ENCODE results near the gene PAWR.
"Not testable (repeated sequence)": the region's sequence is repeated elsewhere in the genome, so short reads cannot be mapped to it uniquely, and the experiment has no call there.

PAWR gene

DNA sequence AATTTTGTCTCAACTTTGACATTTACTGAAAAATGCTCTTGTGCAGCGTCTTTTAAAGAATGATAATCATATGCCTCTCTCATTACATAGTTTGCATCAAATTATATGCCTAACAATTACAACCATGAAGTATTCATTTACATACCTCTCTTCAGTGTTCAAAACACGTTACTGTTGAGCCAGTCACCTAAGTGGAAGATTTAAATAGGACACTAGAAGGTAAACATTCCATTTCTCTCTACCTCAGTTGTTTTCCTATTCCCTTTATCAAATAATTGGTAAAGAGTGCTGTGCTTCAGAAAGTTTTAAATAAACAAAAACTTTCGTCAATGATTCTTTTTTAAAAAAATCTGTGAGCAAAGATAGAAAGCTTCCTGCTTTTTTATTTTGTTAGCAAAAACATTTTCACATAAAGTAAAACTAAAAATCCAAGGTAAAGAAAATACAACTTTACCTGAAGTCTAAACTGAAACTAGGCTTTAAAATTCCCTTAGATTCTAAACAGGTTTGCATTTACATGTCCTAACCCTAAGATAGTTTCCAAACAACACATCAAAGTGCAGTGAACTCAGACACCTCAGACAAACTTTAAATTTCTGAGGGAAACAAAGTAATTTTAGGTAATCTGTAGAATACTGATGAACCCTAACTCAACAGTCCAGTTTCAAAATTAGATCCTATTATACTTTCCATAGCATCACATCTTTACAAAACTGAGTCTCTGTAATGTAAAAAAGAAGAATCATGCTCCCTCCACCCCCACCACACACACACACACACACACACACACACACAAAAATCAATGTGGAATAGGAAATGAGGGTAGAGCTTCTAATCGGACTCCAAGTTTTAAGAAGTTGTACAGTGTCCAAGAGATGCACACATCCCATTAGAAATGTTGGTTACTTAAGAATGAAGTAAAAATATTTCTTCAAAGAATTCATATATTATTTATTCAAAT, 46.2 kb downstream of the PAWR start:
- no peak for DNase-seq

DNA sequence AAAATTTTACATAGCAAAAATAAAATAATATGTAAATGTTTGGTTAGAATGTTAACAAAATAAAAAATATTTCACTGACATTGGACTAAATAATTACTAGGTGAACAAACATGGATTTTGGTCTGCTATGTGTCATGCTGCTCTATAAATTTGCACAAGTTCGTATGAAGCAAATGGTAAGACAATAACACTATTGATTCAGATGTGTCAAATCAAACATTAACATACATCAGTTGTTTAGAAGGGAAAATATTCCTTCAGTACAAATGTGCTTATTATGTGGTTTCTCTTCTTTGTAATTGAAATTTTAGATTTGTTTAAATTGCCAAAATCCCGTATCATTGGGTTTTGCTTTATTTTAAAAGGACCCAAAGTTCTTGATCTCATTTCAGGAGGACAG, 46.9 kb downstream of the PAWR start:
- DNase-seq: no peak

DNA sequence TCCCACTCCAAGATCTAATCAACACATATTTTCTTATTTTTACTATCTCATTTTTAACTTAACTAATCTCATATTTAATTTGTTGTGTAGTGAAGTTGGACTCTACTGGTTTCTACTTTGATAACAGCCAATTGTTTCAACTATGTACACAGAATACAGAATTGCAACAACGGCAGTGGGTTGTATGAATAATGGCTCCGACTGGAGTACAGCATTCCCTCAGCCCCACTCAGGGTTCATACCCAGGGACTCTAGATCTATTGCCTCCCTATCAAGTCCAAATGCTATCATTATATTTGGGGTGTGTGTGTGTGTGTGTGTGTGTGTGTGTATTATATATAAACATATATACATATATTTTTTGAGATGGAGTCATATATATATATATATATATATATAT, 52.3 kb downstream of the PAWR start:
- DNase-seq: no peak

DNA sequence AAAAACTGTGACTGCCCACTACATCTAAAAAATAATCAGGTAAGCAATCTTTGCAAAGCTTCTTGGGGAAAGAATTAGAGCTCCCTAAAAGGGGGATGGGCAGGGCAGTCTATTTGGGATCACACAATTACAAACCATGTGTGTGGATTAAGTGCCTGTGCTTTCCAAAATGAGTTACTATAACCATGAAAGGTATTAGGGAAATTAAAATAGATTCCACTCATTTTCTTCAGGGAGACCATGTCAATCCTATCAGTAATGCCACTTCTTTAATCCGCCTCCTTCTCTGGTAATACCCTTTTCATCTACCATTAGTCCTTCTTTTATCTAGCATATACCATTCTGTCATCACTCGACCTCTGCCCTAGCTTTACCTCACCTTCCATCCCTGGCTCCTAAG, 53.7 kb downstream of the PAWR start:
- DNase-seq: no peak

DNA sequence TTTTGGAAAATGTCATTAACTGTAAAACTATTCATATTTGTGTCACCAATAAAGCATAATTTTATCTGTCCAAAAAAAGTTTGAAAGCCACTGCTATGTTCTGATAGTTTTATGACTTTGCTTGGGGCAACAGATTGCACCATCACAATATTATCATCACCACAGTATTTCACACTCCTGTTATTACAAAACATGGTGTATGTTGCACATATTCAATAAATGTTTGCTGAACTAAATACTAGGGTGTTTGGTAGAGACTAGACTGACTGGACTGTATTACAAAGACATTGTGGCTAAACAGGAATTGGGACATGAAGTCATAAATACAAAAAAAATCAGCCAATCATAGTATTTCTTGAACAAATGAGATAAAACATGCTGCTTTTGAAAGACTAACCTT, 55.1 kb downstream of the PAWR start:
- no peak for DNase-seq

DNA sequence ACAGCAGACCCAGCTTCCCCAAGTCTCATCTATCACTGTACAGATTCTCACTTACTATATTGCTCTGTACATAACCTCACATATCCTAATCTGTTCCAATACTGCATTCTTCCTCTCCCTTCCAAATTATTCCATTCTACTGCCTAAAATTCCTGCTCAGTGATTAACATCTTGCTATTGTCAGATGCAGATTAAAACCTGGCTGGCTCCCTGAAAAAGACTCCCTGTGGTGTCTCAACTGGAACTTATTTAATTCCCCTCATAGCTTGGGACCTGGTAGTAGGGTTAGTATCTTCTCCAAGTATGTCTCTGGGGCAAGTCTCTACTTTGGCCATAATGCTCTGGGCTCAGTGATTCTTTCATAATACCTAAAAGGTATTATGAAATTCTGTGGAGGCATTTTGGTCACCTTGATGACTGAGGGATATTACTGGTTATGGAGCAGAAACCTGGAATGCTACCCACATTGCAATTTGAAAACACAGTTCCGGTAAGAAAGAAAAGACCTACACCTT, 55.8 kb downstream of the PAWR start:
- no peak for DNase-seq

DNA sequence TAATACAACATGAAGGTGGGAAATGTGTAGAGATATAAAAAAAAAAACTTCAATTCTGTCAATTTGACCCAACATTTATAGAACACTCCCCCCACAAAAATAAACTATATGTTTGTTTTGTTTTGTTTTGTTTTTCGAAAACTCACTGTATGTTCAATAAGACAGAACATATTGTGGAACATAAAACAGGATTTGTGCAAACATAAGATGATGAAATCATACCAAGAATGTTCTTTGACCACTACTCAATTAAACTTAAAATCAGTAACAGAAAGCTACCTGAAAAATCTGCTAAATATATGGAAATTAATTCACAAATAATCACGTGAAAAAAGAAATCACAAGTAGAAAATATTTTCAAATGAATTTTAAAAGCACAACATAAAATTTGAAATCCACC, 61.2 kb downstream of the PAWR start:
- no peak for DNase-seq

DNA sequence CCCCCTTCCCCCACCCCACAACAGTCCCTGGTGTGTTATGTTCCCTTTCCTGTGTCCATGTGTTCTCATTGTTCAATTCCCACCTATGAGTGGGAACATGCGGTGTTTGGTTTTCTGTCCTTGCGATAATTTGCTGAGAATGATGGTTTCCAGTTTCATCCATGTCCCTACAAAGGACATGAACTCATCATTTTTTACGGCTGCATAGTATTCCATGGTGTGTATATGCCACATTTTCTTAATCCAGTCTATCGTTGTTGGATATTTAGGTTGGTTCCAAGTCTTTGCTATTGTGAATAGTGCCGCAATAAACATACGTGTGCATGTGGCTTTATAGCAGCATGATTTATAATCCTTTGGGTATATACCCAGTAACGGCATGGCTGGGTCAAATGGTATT, 64.0 kb downstream of the PAWR start:
- DNase-seq: not testable (repeated sequence)

DNA sequence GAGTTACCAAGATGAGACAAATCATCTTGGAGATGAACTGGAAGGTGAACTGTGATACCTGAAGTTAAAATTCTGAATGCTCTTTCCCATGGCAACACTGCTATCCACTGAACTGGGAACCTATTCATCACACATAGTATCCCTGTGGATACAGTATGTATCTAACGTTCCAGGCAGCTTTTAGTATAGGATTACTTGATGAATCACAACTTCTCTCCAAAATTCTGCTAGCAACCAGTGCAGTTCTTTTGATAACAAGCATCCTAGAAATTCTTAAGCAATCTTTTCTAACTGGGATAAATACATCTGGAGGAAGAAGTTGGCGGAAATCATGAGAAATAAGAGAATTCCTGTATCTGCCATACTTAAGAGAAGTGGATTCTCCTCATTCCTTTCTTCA, 66.4 kb downstream of the PAWR start:
- DNase-seq: no peak

DNA sequence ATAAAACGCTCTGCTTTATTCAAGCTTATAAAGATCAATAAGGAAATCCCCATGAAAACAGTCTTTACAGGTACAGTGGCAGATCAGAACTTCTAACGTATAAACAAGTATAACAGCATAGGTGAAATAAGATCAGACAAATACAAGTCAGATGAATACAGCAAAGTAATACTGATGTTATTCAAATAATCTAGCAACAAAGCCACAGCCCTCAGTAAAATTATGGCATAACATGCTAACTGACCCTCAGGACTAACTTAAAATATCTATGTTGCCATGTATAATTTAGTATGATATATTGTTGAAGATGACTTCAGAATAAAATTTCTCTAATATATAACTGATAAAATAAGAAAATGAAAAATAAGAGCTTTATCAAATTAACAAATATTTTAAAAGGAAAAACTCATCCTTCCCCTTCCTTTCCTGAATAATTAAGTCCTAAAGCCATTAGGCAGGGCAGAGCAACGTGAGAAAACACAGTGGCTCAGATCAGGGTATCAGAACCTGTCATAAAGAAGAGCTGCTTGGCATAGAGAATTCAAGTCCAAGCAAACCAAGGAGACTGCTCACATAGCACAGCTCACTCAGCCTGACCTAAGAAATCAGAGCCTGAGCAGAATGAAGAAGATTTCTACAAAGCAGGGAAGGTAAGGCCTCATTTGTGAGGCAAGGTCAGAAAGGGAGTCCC, 70.7 kb downstream of the PAWR start:
- no peak for DNase-seq

DNA sequence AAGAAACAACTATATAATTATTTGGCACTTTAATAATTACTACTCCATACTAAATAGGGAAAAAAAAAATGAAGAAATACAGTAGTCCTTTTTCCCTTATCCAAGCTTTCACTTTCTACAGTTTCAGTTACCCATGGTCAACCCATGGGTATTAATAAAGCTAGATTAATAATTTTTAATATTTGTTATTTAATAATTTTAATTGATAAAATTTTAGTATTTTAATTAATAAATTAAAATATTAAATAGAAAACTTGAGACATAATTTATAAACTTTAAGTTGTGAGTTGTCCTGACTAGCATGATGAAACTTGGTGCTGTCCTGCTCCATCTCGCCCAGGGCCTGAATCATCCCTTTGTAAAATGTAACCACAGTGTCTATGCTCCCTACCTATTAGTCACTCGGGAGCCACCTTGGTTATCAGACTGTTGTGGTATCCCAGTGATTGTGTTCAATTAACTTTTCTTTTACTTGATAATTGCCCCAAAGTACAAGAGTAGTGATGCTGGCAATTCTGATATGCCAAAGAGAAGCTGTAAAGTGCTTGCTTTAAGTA, 71.8 kb downstream of the PAWR start:
- DNase-seq: no peak

DNA sequence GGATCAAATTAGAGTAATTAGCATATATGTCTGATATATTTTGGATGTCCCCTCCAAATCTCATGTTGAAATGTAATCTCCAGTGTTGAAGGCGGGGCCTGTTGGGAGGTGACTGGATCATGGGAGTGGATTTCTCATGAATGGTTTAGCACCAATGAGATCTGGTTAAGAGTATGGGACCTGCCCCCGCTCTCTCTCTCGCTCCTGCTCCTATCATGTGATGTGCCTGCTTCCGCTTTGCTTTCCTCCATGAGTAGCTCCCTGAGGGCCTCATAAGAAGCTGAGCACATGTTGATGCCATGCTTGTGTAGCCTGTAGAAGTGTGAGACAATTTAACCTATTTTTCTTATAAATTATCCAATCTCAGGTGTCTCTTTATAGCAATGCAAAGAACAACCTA, 73.1 kb downstream of the PAWR start:
- no peak for DNase-seq

DNA sequence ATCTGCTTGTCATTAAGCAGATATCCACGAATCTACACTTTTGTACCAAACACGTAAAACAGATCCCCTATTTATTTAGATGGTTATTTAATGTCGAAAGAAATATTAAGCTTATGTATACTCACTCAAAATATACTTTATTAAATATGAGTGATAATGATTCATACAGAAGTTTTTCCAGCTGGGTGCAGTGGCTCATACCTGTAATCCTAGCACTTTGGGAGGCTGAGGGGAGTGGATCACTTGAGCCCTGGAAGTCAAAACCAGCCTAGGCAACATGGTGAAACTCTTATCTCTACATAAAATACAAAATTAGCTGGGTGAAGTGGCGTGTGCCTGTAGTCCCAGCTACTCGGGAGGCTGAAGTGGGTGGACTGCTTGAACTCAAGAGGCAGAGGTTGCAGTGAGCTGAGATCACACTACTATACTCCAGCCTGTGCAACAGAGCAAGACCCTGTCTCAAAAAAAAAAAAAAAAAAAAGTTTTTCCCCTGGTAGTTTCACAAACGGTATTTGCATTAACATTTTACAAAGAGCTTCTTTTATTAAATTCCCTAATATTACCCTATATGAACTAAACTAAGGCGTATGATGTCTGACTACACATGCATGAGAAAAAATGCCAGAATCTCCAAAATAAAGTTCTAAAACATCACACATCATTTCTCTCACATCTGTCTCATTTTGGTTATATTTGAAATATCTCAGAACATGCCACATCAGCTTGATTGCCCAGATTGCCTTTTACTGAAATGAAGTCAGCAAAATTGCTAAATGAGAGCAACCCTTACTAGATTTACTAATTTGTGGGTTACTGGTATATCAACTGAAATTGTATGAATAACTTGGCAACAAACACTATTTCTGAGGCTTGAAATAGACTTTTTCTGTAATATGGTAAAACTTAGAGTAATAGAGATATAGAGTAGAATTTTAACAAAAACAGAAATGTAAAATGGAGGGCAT, 74.9 kb downstream of the PAWR start:
- DNase-seq: no peak

DNA sequence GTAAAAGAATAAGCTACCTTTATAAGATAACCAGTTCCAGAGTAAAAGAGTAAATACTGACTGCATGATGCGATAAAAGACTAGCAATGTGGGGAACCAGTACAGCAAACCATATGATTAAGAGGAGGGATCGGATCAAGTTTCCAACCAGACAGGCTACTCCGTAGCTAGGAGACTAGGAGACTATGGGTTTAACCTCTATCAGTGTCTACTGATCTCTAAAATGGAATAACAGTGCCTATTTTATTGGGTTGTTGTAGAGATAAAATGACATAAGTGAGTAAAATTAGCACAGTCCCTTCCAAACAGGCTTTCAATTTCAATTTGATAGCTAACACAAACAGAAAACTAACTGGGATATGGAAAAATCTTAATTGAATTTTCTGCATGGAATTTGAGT, 76.0 kb downstream of the PAWR start:
- DNase-seq: no peak

DNA sequence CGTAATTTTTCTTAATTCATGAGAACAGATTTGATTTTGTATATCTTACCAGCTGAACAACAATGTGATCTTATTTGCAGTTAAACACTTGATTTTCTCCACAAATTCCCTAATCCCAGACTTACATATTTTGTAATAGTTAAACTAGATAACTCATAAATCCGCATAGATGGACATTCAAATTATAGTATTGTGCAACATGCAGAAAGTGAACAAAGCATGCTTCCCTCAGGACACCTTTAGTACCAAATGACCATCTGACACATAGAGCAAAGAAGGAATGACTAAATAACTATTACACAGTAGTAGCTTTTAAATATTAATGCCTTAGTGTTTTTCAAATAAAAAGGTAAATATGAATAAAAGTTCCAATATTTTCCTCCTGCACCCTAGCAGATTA, 88.9 kb downstream of the PAWR start:
- DNase-seq: no peak

DNA sequence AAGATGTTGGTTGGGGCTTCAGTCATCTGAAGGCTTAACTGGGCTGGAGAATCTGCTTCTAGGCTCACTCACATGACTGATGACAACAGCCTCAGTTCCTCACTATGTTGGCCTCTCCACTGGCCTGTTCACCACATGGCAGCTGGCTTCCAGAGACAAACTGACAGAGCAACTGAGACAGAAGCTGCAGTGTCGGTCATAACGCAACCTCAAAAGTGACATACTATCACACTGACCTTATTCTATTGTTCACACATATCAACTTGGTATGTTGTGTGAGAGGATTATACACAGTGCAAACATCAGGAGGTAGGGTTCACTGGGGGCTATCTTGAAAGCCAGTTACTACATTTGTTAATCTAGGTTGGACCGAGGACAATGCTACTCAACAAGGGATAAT, 92.9 kb downstream of the PAWR start:
- no peak for DNase-seq

DNA sequence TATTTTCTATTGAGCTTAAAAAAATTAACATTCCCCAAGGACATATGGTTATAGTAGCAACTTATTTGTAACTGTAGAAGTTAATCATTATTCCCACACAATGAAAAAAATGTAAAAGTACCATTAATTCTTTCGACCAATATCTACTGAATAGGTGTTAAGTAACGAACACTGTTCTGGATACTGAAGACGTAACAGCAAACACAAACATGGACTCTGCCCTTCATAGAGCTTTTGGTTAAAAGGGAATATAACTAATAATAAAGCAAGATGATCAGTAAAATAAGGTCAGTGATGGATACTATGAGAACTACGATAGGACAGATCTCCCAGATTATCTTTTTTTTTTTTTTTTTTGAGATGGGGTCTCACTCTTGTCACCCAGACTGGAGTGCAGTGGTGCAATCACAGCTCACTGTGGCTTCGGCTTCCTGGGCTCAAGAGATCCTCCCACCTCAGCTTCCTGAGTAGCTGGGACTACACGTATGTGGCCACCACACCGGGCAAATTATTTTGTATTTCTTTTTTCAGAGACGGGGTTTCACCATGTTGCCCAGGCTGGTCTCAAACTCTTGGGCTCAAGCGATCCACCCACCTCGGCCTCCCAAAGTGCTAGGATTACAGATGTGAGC, 93.9 kb downstream of the PAWR start:
- no peak for DNase-seq

DNA sequence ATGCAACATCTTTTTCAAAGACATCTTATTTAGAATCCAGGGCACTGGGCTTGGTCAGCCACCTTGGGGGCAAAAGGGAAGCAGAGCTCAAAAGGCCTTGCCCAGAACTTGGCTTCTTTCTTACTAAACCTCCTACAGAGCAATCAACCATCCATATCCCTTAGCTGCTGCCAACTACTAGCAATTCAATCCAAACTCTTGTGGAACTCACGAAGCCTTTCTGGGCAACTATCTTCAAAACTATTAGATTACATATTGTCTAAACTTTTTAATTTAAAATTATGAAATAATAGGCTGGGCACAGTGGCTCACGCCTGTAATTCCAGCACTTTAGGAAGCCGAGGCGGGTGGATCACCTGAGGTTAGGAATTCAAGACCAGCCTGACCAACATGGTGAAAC, 95.5 kb downstream of the PAWR start:
- no peak for DNase-seq

DNA sequence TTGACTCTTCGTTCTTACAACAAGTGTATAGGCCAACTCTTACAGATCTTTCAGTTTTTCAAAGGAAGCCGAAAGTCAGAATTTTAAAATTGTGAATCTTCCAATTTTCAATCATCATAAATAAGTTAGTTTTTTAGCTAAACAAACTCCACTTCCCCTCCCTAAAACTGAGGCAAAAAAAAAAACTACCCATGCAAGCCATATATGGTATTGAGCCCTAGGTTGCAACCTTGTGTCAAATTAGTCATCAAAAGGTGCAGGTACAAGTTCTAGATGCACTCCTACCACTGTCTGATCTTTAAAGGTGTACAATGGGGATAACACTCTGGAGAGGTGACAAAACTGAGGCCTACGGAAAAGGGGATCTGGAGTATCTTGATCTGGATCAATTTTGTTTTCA, 97.9 kb downstream of the PAWR start:
- DNase-seq: no peak

DNA sequence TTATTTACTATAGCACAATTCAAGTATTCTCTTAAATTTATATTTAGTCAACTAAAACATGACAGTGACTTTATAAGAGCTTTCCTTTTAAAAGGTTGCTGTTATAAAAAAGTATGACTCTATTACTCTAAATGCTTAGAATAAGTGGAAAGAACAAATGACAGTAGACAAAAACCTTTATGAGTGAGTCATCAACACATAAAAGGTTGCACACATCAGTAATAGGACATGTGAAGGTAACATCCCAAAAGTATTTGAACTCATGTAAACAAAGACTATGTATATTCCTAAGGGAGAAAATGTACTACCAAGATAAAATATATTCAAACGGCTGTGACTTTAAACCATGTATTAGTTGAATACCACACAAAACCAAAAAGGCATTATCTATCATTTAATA, 98.8 kb downstream of the PAWR start:
- DNase-seq: no peak

DNA sequence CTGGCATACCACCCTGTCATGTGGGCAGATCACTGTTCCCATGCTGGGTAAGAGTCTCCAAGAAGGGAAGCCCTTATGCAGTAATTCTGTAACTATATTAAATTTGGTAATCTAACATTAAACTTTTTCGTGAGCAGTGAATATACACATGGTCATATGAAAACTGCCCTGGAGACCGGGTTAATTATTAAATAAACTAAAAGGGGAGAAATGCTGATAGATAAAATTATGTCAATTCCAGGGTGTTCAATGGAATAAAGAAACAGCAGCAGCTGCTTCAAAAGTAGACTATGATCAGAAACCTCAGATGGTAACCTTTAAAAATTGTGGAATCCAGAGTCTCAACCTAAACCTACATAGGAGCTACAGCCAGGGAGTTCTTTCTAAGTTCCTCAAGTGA, 100.0 kb downstream of the PAWR start:
- no peak for DNase-seq

DNA sequence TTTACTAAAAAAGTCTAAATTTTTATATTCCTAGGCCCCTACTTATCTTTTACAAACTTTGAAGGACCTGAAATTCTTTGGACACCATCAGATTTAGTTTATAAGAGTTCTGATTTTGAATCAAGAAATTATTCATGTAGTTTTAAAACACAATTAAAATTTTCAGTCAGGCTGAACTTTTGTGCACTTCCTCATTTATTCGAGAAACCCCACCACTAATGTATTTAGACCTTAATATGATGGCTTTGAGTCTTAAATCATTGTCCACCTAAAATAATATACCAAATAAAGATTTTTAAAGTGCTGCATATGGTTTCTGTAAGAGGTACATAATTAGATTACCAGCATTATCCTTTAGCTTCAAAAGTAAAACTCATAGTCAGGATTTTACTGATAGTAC, 103.4 kb downstream of the PAWR start:
- no peak for DNase-seq
